ENCODE data around the gene CHKB.

GRCh38 chr22:50604256-50605001, 21.8 kb upstream of the CHKB start:
- TF ChIP-seq POLR2A (IDR thresholded peaks at IDR 0.05), result no peak
- no peak for TF ChIP-seq CTCF (IDR thresholded peaks at IDR 0.05)

Data from body of pancreas (tissue), 4 donors.